WERI-Rb-1 (cell line): ENCODE data around the gene SOX13.

ENCODE experiments used
- DNase-seq: peaks from one replicate; pipeline ENCODE4 v3.0.0-alpha.2; 2020
- H3K27ac ChIP-seq: fragments of 250-450 bp; sonication (Bioruptor Pico); 2 replicates; pipeline ENCODE4 v1.5.1; 2020; ENCODE audit warnings: mild to moderate bottlenecking, moderate library complexity
- H3K27me3 ChIP-seq: fragments of 250-450 bp; sonication (Bioruptor Pico); 2 replicates; pipeline ENCODE4 v1.5.1; 2021; ENCODE audit warnings: mild to moderate bottlenecking, low read depth, moderate library complexity; ENCODE audit not compliant: insufficient read depth, severe bottlenecking
- H3K36me3 ChIP-seq: fragments of 250-450 bp; sonication (Bioruptor Pico); 2 replicates; pipeline ENCODE4 v1.5.1; 2020; ENCODE audit warnings: mild to moderate bottlenecking, moderate library complexity
- H3K4me3 ChIP-seq: 2 replicates; pipeline ENCODE4 v1.5.1; 2011; ENCODE audit warnings: low read depth, mild to moderate bottlenecking, control low read depth, low read length
- H3K9me3 ChIP-seq: fragments of 250-450 bp; sonication (Bioruptor Pico); 2 replicates; pipeline ENCODE4 v1.5.1; 2021; ENCODE audit warnings: mild to moderate bottlenecking, moderate library complexity; ENCODE audit not compliant: severe bottlenecking
- CTCF ChIP-seq: IDR thresholded peaks from 2 replicates; pipeline ENCODE4 v1.5.1; 2011; ENCODE audit warnings: low read depth, mild to moderate bottlenecking, control low read depth, inconsistent platforms, low read length

The SOX13 gene

DNA sequence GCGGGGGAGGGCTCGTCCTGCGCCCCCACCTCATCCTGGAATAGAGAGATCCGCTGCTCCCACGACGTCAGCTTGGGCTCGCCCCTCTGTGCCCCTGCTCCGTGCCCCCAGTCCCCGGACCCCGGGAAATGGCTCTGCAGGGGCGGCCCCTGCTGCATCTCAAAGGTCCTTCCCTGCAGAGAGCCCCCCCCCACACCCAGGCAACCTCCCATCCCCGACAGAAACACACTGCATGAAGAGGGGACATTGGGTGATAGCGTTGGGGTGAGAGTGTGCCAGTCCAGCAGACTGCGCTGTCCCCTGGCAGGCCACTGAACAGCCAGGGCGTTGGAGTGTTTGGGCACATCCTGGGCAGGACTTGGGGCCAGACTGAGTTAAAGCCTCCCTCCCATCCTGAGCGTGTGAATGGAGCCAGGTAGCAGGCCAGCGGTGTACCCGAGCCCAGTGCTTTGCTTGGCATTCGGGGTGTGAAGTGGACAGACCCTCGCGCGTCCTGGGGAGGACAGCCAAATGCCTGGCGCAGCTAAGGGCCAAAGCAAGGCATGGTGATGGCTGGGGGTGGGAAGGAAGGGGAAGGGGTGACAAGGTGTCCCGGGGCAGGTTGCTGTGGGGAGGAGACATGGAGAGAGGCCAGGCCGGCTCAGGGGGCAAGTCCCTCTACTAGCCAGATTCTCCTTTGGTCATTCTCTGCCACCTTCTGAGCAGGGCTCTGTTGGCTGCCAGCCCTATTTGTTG is 79.6 kb downstream of the SOX13 start:
- Histone ChIP-seq H3K4me3 (peak overlapping the region; percentile 60), H3K9me3 (no peaks in the 10 kb centered on the region), H3K27ac (peak overlapping the region; percentile 57), H3K36me3 (peaks cover 7% of the 10 kb centered on the region), H3K27me3 (no peaks in the 10 kb centered on the region)
- peak; percentile 27; the same call in 1 of the 2 replicates for TF ChIP-seq CTCF
- DNase-seq, result no peak

DNA sequence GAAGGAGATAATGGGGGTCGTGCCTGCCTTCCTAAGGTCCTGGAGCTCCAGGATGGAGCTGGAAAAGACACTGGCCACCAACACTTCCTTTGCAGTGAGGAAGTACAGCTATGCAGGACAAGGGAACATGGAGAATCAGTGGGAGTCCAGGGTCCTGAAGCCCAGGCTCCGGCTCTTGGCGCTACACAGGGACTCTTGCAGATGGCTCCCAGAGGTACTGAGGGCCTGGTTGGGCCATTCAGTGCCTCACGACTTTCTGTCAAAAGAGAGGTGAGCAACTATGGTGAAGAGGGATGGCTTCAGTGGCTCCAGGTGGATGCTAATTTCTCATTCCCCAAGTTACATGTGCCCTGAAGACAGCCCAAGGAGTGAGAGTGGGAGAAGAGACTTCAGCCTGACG is 80.8 kb downstream of the SOX13 start:
- no peak overlapping the region for H3K4me3 ChIP-seq
- H3K9me3 ChIP-seq, result no peaks in the 10 kb centered on the region
- no peak for DNase-seq
- H3K27me3 ChIP-seq, result no peaks in the 10 kb centered on the region
- H3K36me3 ChIP-seq, result peaks cover 3% of the 10 kb centered on the region; the same call in 1 of the 2 replicates
- TF ChIP-seq CTCF, result no peak
- no peak overlapping the region for H3K27ac ChIP-seq

- no peak overlapping the region for H3K27ac ChIP-seq
- TF ChIP-seq CTCF, result no peak
- H3K4me3 ChIP-seq, result no peak overlapping the region
- peaks cover 3% of the 10 kb centered on the region; the same call in 1 of the 2 replicates for H3K36me3 ChIP-seq
- no peak for DNase-seq
- no peaks in the 10 kb centered on the region for H3K9me3 ChIP-seq
- no peaks in the 10 kb centered on the region for H3K27me3 ChIP-seq
Observed at GRCh38 chr1:204154568-204155255, 81.8 kb downstream of the SOX13 start.

GRCh38 chr1:204155881-204156280 is 83.0 kb downstream of the SOX13 start:
- TF ChIP-seq CTCF, result 0 out of 2 replicates have a peak, but pooled peaks have one; percentile 17
- peak overlapping the region; percentile 9; the same call in 1 of the 2 replicates for H3K27ac ChIP-seq
- no peak overlapping the region for H3K4me3 ChIP-seq
- H3K9me3 ChIP-seq, result no peaks in the 10 kb centered on the region
- H3K36me3 ChIP-seq, result no peaks in the 10 kb centered on the region
- DNase-seq, result peak; percentile 95
- no peaks in the 10 kb centered on the region for H3K27me3 ChIP-seq

DNA sequence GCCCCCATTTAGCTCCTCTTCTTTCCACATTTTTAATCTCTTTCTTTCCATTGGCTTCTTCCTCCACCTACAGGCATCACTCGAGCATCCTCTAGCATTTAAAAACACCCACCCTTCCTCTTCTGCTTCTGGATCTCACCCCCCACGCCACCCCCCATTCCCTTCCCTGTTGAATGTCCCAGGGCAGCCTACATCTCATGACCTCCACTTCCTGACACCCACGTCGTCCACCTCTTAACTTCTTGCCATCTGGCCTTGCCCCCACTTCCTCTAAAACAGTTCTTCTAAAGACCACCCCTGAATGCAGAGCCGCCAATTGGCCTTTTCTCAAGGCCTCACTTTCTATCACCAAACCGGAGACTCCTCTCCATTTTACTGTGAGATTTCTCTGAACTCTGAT is 85.0 kb downstream of the SOX13 start:
- H3K27ac ChIP-seq, result no peak overlapping the region
- TF ChIP-seq CTCF, result no peak
- no peaks in the 10 kb centered on the region for H3K36me3 ChIP-seq
- DNase-seq, result no peak
- no peak overlapping the region for H3K4me3 ChIP-seq
- H3K9me3 ChIP-seq, result no peaks in the 10 kb centered on the region
- H3K27me3 ChIP-seq, result no peaks in the 10 kb centered on the region
